K562 (cell line): ENCODE data around the gene NR0B2. TPM values are rescaled to one million over a fixed set of nuclear protein-coding genes. Genes with fewer than 3 reads are reported as not detected.
A peak's percentile ranks its signal among the peaks of the same experiment; 100 is the strongest.

Experiments used
- KLF13 ChIP-seq: fragments of 450-650 bp; IDR thresholded peaks from 2 replicates; pipeline ENCODE4 v1.6.1; 2016; ENCODE audit warnings: missing genetic modification characterization, low read depth, mild to moderate bottlenecking, missing compliant biosample characterization, moderate library complexity, borderline replicate concordance
- RBFOX2 ChIP-seq: fragments of 200-400 bp; formaldehyde crosslinking; IDR thresholded peaks from 2 replicates; pipeline ENCODE4 v1.6.1; 2017; ENCODE audit warnings: low read depth, mild to moderate bottlenecking, low read length, moderate library complexity
- RERE ChIP-seq: sonication (generic); formaldehyde crosslinking; IDR thresholded peaks from 2 replicates; pipeline ENCODE4 v1.8.0; 2023; ENCODE audit warnings: missing genetic modification reagents, mild to moderate bottlenecking, borderline replicate concordance
- ZNF589 ChIP-seq: fragments of 200-800 bp; sonication (Bioruptor generic); IDR thresholded peaks from 2 replicates; pipeline ENCODE4 v1.6.1; 2016; ENCODE audit warnings: low read depth, missing genetic modification characterization, missing compliant biosample characterization
- polyA plus RNA-seq, 8 experiments: library from polyadenylated mRNA; depleted of rRNA in 4 of 8; stranded (reverse) in 5 of 8; unstranded in 3 of 8; fragments of >200 nt; fragmentation: Nextera tagmentation in 2 of 8; fragmentation: Illumina TruSeq in 1 of 8; extraction: Ambion mirVana in 2 of 8; extraction: Trizol in 1 of 8; gene quantifications; 2 replicates each; pipeline versions ENCODE4 v1.2.1 to v1.2.3, GENCODE V29; 2011 to 2014; ENCODE audit warnings: inconsistent platforms in 1 of 8, missing spikeins in 1 of 8
- total RNA-seq, 7 experiments: library from RNA; depleted of rRNA in 6 of 7; stranded (reverse); fragments of >200 nt in 6 of 7; fragmentation: Illumina TruSeq in 2 of 7; extraction: Trizol in 2 of 7; gene quantifications; 2 replicates each; pipeline versions ENCODE4 v1.2.1 to v1.2.3, GENCODE V29; 2011 to 2021; ENCODE audit warnings: low replicate concordance in 1 of 7
- TF ChIP-seq, protein P1 (sequence below): fragments of 250-450 bp; sonication (Bioruptor Pico); IDR thresholded peaks from 2 replicates; pipeline ENCODE4 v1.4.0; 2020
- TF ChIP-seq, protein P2 (sequence below): fragments of 250-450 bp; sonication (Bioruptor Pico); IDR thresholded peaks from 2 replicates; pipeline ENCODE4 v1.4.0; 2020; ENCODE audit warnings: borderline replicate concordance
- TF ChIP-seq, protein P3 (sequence below): sonication (generic); formaldehyde crosslinking; IDR thresholded peaks from 2 replicates; pipeline ENCODE4 v1.8.0; 2022; ENCODE audit warnings: mild to moderate bottlenecking, missing genetic modification reagents
- TF ChIP-seq, protein P4 (sequence below): IDR thresholded peaks from 3 replicates; pipeline ENCODE4 v1.6.1; 2011; ENCODE audit warnings: borderline replicate concordance, mild to moderate bottlenecking; ENCODE audit not compliant: insufficient read length, insufficient read depth

Gene NR0B2
- total and polyA plus RNA-seq, 9 of the 15 experiments (the other 6 are each of a cell fraction or from before 2014, with no cell fraction given), result not detected

DNA sequence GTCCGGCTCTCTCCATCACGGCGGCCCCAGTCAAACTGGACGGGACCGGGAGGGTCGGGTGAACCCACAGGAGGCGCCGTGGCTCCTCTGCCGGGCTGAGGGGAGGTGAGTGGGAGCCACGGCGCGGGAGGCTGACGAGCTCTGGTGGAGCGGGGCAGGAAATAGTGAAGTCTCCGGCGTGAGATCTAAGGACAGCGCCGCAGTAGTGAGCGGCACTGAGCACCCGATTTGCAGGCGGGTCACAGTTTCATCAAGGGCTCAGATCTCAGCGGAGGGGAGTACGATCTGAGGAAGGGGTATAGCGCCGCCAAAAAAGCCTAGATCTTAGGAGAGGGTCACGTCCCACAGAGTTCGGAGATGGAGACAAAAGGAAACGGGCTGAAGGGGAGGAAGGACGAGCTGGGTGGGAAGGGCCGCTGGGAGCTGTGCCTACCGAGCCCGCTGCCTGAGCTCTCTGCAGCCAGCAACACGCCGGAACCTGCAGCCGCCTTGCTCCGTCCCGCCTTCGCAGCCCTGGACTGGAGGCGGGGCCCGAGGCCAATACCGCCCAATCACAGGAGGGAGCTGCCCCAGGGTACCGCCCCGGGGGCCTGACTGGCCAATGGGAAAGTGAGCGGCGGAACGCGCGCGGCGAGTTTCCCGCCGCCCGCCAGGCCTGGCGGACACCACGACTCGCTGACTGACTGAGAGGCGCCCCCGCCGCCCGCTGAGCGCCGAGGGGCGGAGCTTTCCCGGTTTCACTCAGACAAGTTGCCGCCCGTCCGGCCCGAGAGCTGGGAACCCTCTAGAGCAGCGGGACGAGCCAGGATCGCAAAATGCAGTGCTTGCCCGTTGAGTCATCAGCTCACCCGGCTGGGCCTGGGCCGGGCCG, 48.9 kb downstream of the NR0B2 start (continued):
- TF ChIP-seq, protein P1, sequence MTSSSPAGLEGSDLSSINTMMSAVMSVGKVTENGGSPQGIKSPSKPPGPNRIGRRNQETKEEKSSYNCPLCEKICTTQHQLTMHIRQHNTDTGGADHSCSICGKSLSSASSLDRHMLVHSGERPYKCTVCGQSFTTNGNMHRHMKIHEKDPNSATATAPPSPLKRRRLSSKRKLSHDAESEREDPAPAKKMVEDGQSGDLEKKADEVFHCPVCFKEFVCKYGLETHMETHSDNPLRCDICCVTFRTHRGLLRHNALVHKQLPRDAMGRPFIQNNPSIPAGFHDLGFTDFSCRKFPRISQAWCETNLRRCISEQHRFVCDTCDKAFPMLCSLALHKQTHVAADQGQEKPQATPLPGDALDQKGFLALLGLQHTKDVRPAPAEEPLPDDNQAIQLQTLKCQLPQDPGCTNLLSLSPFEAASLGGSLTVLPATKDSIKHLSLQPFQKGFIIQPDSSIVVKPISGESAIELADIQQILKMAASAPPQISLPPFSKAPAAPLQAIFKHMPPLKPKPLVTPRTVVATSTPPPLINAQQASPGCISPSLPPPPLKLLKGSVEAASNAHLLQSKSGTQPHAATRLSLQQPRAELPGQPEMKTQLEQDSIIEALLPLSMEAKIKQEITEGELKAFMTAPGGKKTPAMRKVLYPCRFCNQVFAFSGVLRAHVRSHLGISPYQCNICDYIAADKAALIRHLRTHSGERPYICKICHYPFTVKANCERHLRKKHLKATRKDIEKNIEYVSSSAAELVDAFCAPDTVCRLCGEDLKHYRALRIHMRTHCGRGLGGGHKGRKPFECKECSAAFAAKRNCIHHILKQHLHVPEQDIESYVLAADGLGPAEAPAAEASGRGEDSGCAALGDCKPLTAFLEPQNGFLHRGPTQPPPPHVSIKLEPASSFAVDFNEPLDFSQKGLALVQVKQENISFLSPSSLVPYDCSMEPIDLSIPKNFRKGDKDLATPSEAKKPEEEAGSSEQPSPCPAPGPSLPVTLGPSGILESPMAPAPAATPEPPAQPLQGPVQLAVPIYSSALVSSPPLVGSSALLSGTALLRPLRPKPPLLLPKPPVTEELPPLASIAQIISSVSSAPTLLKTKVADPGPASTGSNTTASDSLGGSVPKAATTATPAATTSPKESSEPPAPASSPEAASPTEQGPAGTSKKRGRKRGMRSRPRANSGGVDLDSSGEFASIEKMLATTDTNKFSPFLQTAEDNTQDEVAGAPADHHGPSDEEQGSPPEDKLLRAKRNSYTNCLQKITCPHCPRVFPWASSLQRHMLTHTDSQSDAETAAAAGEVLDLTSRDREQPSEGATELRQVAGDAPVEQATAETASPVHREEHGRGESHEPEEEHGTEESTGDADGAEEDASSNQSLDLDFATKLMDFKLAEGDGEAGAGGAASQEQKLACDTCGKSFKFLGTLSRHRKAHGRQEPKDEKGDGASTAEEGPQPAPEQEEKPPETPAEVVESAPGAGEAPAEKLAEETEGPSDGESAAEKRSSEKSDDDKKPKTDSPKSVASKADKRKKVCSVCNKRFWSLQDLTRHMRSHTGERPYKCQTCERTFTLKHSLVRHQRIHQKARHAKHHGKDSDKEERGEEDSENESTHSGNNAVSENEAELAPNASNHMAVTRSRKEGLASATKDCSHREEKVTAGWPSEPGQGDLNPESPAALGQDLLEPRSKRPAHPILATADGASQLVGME, result no peak
- TF ChIP-seq KLF13, result no peak
- TF ChIP-seq, protein P2, sequence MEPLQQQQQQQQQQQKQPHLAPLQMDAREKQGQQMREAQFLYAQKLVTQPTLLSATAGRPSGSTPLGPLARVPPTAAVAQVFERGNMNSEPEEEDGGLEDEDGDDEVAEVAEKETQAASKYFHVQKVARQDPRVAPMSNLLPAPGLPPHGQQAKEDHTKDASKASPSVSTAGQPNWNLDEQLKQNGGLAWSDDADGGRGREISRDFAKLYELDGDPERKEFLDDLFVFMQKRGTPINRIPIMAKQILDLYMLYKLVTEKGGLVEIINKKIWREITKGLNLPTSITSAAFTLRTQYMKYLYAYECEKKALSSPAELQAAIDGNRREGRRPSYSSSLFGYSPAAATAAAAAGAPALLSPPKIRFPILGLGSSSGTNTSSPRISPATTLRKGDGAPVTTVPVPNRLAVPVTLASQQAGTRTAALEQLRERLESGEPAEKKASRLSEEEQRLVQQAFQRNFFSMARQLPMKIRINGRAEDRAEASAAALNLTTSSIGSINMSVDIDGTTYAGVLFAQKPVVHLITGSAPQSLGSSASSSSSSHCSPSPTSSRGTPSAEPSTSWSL (CRISPR knock-in tag), result no peak
- TF ChIP-seq ZNF589, result no peak
- peak; percentile 93 for TF ChIP-seq RBFOX2
- TF ChIP-seq RERE (CRISPR knock-in tag), result no peak
- TF ChIP-seq, protein P3, sequence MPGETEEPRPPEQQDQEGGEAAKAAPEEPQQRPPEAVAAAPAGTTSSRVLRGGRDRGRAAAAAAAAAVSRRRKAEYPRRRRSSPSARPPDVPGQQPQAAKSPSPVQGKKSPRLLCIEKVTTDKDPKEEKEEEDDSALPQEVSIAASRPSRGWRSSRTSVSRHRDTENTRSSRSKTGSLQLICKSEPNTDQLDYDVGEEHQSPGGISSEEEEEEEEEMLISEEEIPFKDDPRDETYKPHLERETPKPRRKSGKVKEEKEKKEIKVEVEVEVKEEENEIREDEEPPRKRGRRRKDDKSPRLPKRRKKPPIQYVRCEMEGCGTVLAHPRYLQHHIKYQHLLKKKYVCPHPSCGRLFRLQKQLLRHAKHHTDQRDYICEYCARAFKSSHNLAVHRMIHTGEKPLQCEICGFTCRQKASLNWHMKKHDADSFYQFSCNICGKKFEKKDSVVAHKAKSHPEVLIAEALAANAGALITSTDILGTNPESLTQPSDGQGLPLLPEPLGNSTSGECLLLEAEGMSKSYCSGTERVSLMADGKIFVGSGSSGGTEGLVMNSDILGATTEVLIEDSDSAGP (CRISPR knock-in tag), result no peak
- TF ChIP-seq, protein P4, sequence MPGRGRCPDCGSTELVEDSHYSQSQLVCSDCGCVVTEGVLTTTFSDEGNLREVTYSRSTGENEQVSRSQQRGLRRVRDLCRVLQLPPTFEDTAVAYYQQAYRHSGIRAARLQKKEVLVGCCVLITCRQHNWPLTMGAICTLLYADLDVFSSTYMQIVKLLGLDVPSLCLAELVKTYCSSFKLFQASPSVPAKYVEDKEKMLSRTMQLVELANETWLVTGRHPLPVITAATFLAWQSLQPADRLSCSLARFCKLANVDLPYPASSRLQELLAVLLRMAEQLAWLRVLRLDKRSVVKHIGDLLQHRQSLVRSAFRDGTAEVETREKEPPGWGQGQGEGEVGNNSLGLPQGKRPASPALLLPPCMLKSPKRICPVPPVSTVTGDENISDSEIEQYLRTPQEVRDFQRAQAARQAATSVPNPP, result no peak
